Stimulated activated CD8-positive, alpha-beta memory T cell treated with anti-CD3 and anti-CD28 coated beads, Interleukin-15, amount 100 ng/mL, for 24 hours (primary cell): Measurements from ENCODE around the gene TMEM181.

ENCODE experiments used
- DNase-seq: peaks from one replicate; pipeline ENCODE4 v3.0.0-alpha.2; 2020; ENCODE audit warnings: low read depth

The TMEM181 gene

DNA sequence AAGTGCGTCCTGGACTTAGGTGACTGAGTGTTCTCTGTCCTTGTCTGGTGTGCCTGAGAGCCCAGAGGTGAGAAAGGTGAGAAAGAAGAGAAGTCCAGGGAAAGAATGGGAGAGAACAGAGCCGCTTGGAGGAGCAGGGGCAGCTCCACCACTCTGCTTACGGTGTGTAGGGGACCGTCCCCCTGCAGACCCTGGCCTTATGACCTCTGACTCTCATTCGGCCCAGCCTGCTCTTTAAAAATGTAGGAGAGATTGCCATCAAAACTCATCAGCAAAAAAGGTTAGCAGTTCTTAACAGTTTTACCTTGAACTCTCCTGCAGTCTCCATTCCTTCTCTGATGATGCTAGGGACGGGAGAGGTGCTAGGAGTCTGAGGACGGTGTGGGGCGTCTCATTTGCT, 2.0 kb downstream of the TMEM181 start:
- DNase-seq = no peak

DNA sequence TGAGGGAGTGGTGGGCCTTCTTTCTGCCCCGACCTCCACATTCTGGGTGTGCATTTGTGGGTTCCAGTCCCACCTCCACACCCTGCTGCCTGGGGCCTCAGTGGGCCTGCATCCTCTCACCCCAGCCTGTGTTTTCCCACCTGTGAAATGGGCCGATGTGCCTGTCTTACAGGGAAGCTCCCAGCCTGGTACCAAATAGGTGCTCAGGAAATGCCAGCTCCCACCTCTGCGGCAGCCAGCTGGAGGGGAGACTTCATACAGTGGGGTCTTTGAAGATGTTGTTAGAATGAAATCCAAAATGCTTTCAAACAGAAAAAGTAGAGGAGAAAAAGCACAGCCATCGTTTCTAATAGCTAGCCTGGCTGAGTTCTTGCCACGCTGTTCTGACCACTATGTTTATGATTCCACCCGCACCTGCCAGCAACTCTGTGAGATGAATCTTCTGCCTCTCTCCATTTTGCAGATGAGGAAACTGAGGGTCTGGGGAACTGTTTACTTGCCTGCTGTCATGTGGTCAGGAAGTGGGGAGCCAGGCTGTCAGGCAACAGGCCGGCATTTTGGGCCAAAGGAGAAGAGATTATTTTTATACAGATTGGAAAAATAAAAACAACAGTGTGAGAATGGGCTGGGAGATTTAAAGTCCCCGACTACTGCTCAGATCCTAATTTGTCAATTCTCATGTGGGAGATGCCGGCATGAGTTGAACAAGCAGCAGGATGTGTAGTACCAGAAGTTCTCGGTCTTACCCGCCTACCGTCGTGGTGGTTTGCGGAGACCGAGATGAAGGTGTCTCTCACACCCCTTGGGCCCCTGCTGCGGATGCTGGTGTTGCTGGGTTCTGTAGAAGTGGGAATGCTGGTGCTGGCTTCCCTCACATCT, 4.6 kb downstream of the TMEM181 start:
- DNase-seq = no peak

DNA sequence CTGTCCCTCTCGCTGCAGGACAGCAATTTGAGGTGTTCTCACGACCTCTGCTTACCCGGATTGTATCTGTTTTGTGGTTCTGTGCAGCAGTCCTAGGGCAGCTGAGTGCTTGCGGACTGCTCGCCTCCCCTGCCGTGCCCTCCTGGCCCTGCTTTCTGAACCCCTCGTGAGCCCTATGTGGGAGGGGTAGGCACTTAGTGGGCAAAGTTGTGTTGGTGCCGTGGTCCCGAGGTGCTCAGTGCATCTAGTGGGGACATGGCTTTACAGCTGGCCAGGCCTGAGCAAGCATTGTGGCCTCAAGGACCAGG, 5.2 kb downstream of the TMEM181 start:
- no peak for DNase-seq

GRCh38 chr6:158565482-158566040, 5.7 kb downstream of the TMEM181 start:
- DNase-seq = no peak

GRCh38 chr6:158566207-158566818, 6.4 kb downstream of the TMEM181 start:
- no peak for DNase-seq

DNA sequence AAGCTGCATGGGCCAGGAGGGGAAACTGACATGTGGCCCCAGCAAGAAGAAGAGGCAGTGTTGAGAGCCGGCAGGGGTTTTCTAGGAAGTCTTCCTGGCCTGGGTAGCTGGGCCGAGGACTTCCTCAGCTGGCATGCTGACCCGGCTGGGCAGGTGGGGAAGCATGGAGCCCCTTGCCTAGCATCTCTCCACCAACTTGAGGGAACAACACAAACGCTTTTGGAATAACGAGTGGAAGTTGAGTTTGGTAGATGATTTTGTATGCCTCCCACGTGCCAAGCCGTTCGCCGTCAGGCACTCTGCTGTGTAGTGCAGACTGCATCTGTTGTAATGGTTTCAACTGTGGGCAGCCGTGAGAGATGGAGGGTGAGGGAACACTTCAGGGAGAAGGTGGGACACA, 7.3 kb downstream of the TMEM181 start:
- DNase-seq = no peak

- DNase-seq = no peak
Observed at GRCh38 chr6:158567871-158568401, 8.0 kb downstream of the TMEM181 start.

DNA sequence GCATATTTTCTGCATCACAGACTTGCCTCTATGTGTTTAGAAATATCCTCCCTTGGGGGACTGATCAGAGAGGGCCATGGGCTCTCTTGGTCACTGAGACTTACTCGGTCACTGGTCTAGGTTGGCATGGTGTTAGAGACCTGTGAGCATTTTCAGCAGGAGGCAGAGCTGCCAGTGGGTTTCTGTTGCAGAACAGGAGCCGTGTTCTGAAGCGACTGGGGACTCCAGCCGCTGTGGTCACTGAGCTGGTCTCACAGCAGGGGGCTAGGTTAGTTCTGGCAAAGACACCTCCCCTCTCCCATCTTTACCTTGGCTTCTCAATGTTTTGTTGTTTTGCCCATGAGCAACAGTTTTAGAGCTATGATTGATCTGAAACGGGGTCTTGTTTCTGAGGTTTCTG, 8.7 kb downstream of the TMEM181 start:
- DNase-seq = no peak

DNA sequence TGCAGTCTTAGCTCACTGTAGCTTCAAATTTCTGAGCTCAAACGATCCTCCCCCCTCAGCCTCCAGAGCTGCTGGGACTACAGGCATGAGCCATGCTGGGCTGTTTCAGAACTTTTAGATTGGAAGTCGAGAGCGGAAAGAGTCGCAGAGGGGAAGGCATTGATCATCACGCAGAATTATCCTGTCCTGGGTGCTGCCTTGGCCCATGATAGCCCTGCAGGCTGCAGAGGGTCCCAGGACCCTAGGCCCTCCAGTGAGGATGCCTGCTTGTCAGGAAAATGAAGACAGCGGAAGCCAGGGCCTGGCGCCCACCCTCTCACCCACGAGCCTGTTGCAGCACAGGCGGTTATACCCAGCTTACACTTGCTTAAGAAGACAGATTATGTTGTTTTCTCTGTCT, 9.1 kb downstream of the TMEM181 start:
- DNase-seq = no peak

- DNase-seq = no peak
Observed at GRCh38 chr6:158570681-158570962, 10.7 kb downstream of the TMEM181 start.

GRCh38 chr6:158571826-158572652, 12.1 kb downstream of the TMEM181 start:
- no peak for DNase-seq

DNA sequence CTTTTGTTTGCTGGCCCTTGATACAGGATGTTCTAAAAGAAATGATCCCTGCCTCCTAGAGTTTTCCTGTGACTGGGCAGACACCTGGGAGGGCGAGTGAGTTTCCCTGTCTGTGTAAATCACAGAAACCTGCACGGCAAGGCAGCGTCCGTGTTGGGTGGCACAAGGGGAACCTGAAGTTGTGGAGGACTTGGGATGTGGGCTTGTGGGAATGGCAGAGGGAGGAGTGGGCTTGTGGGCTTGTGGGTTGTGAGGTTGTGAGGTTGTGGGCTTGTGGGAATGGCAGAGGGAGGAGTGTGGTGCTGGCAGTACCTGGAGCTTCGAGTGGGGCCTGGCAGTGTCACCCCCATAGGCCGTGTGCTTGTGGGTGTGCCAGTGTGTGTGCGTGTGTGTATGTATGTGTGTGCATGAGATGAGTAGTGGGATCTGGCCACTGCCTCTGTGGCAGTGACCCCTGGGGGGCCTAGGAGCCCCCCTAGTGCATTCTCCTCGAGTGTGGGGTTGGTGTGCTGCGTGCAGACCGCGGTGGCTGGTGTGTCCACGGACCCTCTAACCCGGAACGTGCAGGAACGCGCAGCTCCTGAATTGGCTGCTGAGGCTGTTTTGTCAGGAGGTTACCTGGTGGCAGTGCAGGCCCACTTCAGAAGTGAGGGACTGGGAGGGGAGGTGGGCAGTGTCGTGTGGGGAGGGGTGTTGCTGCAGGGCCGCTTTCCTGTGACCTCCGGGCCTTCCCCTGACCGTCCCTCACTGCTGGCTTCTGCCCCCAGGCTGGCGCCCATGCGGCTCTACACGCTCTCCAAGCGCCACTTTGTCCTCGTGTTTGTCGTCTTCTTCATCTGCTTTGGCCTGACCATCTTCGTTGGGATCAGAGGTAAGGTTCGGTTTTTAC, 13.0 kb downstream of the TMEM181 start:
- no peak for DNase-seq

DNA sequence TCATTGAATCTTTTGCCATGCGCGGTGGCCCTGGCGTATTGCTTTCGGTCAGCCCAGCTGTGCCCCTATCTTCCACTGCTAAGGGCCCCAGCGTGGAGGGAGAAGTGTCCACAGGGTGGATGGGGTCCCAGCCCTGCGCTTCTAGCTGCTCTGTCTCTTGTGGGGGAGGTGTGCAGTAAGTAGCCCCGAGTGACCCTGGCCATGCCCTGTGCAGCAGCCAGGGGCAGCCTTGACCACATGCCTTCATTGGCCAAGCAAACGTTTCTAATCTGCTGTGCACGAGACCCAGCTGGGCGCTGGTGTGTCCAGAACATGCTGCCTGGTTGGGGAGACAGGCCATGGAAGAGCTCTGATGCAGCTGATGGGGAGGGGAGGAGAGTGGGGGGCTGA, 13.6 kb downstream of the TMEM181 start:
- DNase-seq = no peak

DNA sequence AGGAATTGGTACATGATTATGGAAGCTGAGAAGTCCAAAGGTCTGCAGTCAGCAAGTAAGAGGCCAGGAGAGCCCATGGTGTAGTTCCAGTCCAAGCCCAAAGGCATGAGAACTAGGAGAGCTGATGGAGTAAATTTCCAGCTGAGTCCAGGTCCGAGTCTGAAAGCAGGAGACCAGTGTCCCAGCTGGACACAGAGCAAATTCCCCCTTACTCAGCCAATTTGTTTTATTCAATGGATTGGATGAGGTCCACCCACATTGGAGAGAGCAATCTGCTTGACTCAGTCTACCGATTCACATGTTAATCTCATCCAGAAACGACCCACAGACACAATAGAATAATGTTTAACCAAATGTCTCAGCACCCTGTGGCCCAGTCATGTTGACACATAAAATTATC, 14.9 kb downstream of the TMEM181 start:
- no peak for DNase-seq

DNA sequence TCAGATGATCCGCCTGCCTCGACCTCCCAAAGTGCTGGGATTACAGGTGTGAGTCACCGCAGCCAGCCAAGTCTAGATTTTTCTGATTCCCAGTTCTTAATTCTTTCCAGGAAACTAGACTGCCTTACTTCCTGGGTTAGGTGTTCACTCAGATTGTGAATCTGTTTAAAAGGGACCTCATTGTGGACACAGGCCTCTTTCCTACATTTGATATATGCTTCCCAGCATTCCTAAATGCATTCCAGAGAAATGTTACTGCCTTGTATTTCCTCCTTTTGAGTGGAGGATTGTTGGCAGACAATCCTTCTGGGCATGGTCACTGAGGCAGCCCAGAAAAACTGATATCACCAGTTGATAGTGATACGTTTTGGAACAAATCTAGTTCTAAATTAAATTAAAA, 15.7 kb downstream of the TMEM181 start:
- DNase-seq = no peak

DNA sequence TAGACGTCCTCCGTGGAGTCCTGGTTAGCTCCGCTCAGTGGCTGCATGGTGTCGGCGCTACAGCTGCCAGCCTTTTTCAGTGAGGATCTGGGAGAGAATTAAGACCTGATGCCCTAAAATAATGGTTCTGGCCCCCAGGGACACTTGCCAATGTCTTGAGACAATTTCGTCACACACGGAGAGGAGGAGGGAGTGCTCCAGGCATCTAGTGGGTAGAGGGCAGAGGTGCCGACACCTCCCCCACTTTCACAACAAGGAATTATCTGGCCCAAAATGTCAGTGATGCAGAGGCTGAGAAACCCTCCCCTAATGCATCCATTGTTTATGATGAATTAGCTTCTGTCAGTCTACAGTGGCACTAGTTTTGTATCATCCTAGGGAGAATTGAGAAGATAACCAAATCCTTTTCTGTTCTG, 24.4 kb downstream of the TMEM181 start:
- DNase-seq = no peak

DNA sequence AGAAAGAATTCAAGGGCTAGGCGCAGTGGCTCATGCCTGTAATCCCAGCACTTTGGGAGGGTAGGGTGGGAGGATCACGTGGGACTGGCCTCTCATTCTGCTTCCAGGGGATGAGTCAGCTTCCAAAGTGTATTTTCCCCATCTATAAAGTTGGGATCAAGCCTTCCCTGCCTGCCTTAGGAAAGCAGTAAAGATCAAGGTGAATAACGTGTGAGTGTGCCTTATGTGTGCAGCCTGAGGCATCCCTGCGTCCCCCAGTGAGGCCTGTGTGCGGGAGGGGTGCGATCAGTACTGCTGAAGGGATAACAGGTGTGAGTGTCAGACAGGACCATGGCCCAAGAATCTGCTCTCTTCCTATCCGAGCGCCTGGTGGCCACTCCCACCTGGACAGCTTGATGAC, 26.8 kb downstream of the TMEM181 start:
- DNase-seq = no peak

- DNase-seq = no peak
Observed at GRCh38 chr6:158589366-158589765, 29.5 kb downstream of the TMEM181 start.

- no peak for DNase-seq
Observed at GRCh38 chr6:158591134-158591809, 31.4 kb downstream of the TMEM181 start.

DNA sequence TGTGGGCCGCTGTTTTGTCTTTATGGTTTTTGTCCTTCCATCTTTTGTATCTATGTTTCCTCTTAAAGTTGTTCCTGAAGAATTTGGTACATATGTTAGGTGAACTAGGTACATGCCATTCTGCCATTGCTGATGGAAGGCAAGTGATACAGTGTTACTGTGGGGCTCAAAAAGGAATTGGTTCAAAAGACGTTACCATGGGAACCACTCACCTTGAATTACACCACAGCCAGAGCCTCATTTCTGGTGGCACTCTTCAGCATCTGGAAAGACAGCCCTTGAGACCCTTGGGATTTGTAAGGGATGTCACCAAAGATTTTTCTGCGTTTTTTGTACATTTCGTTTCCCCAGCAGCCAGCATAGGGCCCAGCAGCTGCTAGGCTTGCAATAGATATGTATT, 31.9 kb downstream of the TMEM181 start:
- no peak for DNase-seq

DNA sequence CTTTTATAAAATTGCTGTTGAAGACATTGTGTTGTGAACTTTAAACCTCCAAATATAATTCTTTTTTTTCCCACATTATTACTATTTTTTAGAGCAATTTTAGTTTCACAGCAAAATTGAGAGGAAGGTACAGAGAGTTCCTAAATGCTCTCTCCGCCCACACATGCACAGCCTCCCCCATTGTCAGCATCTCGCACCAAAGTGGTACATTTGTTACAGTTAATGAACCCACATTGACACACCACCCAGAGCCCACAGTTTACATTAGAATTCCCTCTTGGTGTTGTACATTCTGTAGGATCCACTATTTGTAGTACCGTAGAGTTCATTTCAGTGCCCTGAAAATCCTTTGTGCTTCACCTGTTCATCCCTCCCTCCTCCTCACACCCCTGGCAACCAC, 33.8 kb downstream of the TMEM181 start:
- no peak for DNase-seq
